ENCODE data around the gene EPYC.
"Not testable (repeated sequence)": the region's sequence is repeated elsewhere in the genome, so short reads cannot be mapped to it uniquely, and the experiment has no call there.

The EPYC gene

DNA sequence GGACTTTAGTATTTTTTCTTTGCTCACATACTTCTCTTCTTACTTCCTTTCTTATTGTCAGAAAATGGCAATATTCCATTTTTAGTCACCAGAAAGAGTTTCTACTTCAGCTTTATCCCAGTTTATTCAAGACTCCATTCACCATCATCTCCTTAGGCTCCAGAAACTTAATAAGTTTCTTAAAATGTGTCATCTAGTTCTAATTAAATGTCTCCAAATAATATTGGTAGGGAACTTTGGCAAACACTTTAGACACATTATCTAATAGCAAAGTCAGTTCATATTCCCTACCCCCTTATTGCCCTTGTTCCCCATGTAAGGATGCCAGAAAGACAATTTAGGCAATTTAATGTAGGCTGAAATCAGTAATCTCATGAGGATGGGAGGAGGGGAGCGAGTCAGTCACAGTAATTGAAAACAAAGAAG, 15.1 kb downstream of the EPYC start:
- Histone ChIP-seq H3K9ac (ENCODE audit: low read depth, low read length) (no peak overlapping the region), H3K4me3 (ENCODE audit: low read length) (no peak overlapping the region), H3K27me3 (ENCODE audit: insufficient read depth, low read length) (peaks cover 19% of the 10 kb centered on the region), H3K4me1 (ENCODE audit: insufficient read depth, low read length) (no peaks in the 10 kb centered on the region), H3K27ac (ENCODE audit: low read depth, low read length) (no peak overlapping the region), H3K36me3 (ENCODE audit: insufficient read depth, low read length) (no peaks in the 10 kb centered on the region), H3K9me3 (ENCODE audit: insufficient read depth, low read depth, low read length) (peaks cover 11% of the 10 kb centered on the region)
- 97% methylated on average over 1 of the region's 1 CpG for WGBS

DNA sequence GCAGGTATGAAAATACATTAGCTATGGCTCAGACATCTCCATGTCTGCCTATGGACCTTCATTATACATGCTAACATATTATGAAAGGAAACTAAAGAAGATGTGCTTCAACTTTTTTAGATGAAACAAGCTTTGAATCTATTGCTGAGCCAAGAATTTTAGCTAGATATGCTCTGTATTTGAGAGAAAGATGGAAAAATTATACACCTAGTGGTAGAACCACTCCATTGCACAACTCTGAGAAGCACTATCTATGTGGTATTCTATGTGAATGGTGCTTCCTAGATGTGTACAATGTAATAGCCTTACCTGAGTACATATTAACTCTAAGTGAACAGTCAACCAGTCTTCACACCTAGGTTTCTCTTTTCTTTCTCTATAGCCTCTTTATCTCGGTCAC, 17.3 kb downstream of the EPYC start:
- no peaks in the 10 kb centered on the region for H3K36me3 ChIP-seq (ENCODE audit: insufficient read depth, low read length)
- H3K9me3 ChIP-seq (ENCODE audit: insufficient read depth, low read depth, low read length): peaks cover 11% of the 10 kb centered on the region
- WGBS: 100% methylated on average over 1 of the region's 1 CpG
- H3K27me3 ChIP-seq (ENCODE audit: insufficient read depth, low read length): peaks cover 33% of the 10 kb centered on the region
- peaks cover 4% of the 10 kb centered on the region; the same call in 1 of the 2 replicates for H3K4me1 ChIP-seq (ENCODE audit: insufficient read depth, low read length)
- no peak overlapping the region for H3K27ac ChIP-seq (ENCODE audit: low read depth, low read length)
- H3K9ac ChIP-seq (ENCODE audit: low read depth, low read length): no peak overlapping the region
- H3K4me3 ChIP-seq (ENCODE audit: low read length): no peak overlapping the region

DNA sequence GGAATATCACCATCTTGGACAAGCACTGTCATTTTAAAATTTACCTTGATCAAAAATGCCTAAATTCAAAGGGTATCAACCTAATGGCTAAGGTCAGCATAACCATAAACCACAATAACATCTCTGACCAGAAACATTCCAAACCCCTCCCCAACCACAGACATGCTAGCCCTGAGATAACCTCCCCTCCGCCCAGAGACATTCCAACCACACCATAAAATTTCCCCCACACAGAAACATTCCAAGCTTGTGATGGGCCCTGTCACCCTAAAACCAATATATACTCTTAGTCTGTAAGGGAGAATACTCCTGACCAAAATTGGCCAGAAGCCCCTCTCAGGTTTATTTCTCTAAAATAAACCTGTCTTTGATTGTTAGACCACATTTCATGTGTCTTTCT, 17.7 kb downstream of the EPYC start:
- Histone ChIP-seq H3K9me3 (ENCODE audit: insufficient read depth, low read depth, low read length) (peaks cover 11% of the 10 kb centered on the region), H3K36me3 (ENCODE audit: insufficient read depth, low read length) (no peaks in the 10 kb centered on the region), H3K4me1 (ENCODE audit: insufficient read depth, low read length) (peaks cover 4% of the 10 kb centered on the region; the same call in 1 of the 2 replicates), H3K27me3 (ENCODE audit: insufficient read depth, low read length) (peaks cover 38% of the 10 kb centered on the region), H3K9ac (ENCODE audit: low read depth, low read length) (no peak overlapping the region), H3K4me3 (ENCODE audit: low read length) (no peak overlapping the region), H3K27ac (ENCODE audit: low read depth, low read length) (no peak overlapping the region)
- WGBS: 97% methylated on average over 1 of the region's 1 CpG

DNA sequence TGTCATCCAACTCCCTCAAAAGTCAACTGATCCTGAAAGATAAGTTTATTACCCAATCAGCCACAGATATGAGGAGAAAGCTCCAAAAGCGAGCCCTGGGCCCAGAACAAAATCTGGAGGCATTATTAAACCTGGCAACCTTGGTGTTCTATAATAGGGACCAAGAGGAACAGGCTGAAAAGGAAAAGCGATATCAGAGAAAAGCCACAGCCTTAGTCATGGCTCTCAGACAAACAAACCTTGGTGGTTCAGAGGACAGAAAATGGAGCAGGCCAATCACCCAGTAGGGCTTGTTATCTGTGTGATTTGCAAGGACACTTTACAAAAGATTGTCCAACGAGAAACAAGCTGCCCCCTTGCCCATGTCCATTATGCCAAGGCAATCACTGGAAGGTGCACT, 19.4 kb downstream of the EPYC start:
- WGBS: 95% methylated on average over 3 of the region's 3 CpGs

DNA sequence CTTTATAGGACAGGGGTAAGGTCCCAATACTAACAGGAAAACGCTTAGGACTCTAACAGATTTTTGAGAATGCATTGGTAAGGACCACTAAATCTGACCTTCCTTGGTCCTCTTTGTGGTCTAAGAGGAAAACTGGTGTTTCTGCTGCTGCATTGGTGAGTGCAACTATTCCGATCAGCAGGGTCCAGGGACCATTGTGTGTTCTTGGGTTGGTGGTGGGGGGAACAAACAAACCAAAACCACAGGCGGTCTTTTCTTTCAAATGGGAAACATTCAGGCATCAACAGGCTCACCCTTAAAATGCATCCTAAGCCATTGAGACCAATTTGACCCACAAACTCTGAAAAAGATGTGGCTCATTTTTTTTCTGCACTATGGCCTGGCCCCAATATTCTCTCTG, 20.7 kb downstream of the EPYC start:
- Histone ChIP-seq H3K36me3 (ENCODE audit: insufficient read depth, low read length) (no peaks in the 10 kb centered on the region), H3K9ac (ENCODE audit: low read depth, low read length) (no peak overlapping the region), H3K9me3 (ENCODE audit: insufficient read depth, low read depth, low read length) (peaks cover 3% of the 10 kb centered on the region; the same call in 1 of the 2 replicates), H3K4me3 (ENCODE audit: low read length) (no peak overlapping the region), H3K4me1 (ENCODE audit: insufficient read depth, low read length) (peaks cover 4% of the 10 kb centered on the region; the same call in 1 of the 2 replicates), H3K27ac (ENCODE audit: low read depth, low read length) (peak overlapping the region; percentile 54; the same call in 1 of the 2 replicates), H3K27me3 (ENCODE audit: insufficient read depth, low read length) (peaks cover 50% of the 10 kb centered on the region)
- WGBS: 18% methylated on average over 3 of the region's 3 CpGs

More for the DNA sequence above, 19.4 kb downstream of the EPYC start:
- not testable (repeated sequence) for H3K36me3 ChIP-seq (ENCODE audit: insufficient read depth, low read length); H3K9me3 ChIP-seq (ENCODE audit: insufficient read depth, low read depth, low read length); H3K4me1 ChIP-seq (ENCODE audit: insufficient read depth, low read length); H3K27ac ChIP-seq (ENCODE audit: low read depth, low read length); H3K4me3 ChIP-seq (ENCODE audit: low read length); H3K9ac ChIP-seq (ENCODE audit: low read depth, low read length)
- peaks cover 50% of the 10 kb centered on the region for H3K27me3 ChIP-seq (ENCODE audit: insufficient read depth, low read length)

DNA sequence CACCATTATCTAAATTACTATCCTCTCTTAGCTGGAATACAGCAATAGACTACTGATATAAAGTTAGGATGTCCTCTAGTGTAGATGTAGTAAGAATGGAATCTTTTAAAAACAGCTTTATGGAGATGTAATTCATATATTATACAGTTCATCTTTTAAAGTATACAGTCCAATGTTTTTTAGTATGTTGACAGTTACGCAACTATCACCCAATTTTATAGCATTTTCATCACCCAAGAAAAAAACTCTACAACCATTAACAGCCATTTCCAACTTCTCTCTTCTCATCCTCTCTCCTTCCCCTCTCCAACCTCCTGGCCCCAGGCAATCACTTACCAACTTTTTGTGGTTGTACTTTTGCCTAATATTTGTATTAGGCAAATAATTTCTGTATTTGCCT, 22.6 kb downstream of the EPYC start:
- WGBS: 100% methylated on average over 1 of the region's 1 CpG
- H3K9ac ChIP-seq (ENCODE audit: low read depth, low read length): no peak overlapping the region
- H3K36me3 ChIP-seq (ENCODE audit: insufficient read depth, low read length): no peaks in the 10 kb centered on the region
- H3K27ac ChIP-seq (ENCODE audit: low read depth, low read length): no peak overlapping the region
- no peak overlapping the region for H3K4me3 ChIP-seq (ENCODE audit: low read length)
- peaks cover 3% of the 10 kb centered on the region; the same call in 1 of the 2 replicates for H3K9me3 ChIP-seq (ENCODE audit: insufficient read depth, low read depth, low read length)
- peaks cover 50% of the 10 kb centered on the region for H3K27me3 ChIP-seq (ENCODE audit: insufficient read depth, low read length)
- H3K4me1 ChIP-seq (ENCODE audit: insufficient read depth, low read length): peaks cover 4% of the 10 kb centered on the region; the same call in 1 of the 2 replicates

DNA sequence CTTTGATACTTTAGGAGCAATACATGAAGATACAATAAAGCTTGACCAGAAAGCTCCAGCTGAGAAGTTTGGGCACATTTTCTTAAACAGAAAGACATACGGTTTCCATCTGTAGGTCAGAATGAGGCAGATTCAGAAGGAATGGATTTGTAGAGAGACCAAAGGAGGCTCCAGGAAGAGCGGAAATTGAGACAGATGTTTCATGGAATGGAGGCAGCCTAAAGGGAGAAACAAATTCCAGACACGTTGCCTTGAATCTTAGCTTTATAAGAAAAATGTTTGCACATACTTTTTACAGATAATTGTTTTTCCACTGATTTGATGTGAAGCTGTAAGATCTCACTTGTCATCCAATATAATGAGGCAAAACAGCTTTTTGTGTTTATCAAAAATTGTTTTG, 24.8 kb downstream of the EPYC start:
- Histone ChIP-seq H3K36me3 (ENCODE audit: insufficient read depth, low read length) (no peaks in the 10 kb centered on the region), H3K27ac (ENCODE audit: low read depth, low read length) (no peak overlapping the region), H3K9me3 (ENCODE audit: insufficient read depth, low read depth, low read length) (no peaks in the 10 kb centered on the region), H3K4me1 (ENCODE audit: insufficient read depth, low read length) (peaks cover 4% of the 10 kb centered on the region; the same call in 1 of the 2 replicates), H3K9ac (ENCODE audit: low read depth, low read length) (no peak overlapping the region), H3K4me3 (ENCODE audit: low read length) (no peak overlapping the region), H3K27me3 (ENCODE audit: insufficient read depth, low read length) (peaks cover 33% of the 10 kb centered on the region)
- WGBS: 95% methylated on average over 2 of the region's 3 CpGs

DNA sequence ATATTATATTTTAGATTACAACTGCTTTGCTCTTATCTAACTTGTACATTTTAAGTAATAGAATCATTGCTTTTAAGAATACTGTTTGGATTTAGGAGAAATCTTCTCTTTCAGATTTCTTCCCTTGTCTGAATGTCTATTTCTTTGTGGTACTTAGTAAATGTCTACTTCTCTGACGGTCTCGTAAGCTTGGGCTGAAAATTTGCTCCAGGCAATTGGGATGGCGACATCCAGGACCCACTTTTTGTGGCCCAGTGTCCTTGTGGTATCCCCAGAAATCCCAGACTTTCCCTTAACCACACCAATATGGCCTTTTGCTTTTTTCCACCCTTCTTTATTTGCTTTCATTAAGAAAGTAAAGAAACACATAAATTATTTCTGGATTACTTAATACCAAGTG, 25.8 kb downstream of the EPYC start:
- peaks cover 4% of the 10 kb centered on the region; the same call in 1 of the 2 replicates for H3K4me1 ChIP-seq (ENCODE audit: insufficient read depth, low read length)
- no peak overlapping the region for H3K4me3 ChIP-seq (ENCODE audit: low read length)
- 93% methylated on average over 3 of the region's 3 CpGs for WGBS
- no peak overlapping the region for H3K9ac ChIP-seq (ENCODE audit: low read depth, low read length)
- no peak overlapping the region for H3K27ac ChIP-seq (ENCODE audit: low read depth, low read length)
- no peaks in the 10 kb centered on the region for H3K36me3 ChIP-seq (ENCODE audit: insufficient read depth, low read length)
- H3K9me3 ChIP-seq (ENCODE audit: insufficient read depth, low read depth, low read length): no peaks in the 10 kb centered on the region
- peaks cover 31% of the 10 kb centered on the region for H3K27me3 ChIP-seq (ENCODE audit: insufficient read depth, low read length)

DNA sequence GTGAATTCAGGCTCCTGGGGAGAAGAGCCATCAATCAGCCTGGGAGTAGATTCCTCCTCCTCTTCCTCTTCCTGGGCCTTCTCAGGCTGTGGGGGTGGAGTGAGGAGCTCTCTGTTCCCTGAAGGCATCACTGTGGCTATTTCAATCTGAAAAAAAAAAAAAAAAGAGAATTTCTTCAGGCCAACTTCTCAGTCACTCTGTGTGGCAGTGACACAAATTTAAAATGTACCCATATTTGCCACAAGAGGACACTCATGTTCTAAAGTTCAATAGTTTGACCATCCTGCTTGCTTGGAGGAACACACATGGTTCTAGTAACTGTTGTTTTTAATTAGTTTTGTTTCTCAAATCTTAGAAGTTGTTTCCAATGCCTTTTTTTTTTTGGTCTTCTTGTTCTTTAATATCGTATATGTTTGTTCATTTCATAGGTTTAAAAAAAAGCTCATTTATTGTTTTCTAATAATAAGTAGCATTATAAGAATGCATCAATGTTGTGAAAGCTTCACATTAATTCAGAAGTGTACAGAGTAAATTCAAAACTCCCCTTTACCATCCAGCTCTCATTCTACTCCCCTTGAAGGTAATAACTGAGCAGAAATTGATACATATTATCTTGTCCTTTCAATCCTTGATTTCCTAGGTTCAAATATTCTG, 26.5 kb downstream of the EPYC start:
- Histone ChIP-seq H3K4me1 (ENCODE audit: insufficient read depth, low read length) (no peaks in the 10 kb centered on the region; the same call in 1 of the 2 replicates), H3K36me3 (ENCODE audit: insufficient read depth, low read length) (no peaks in the 10 kb centered on the region), H3K9ac (ENCODE audit: low read depth, low read length) (no peak overlapping the region), H3K4me3 (ENCODE audit: low read length) (no peak overlapping the region), H3K27ac (ENCODE audit: low read depth, low read length) (no peak overlapping the region), H3K9me3 (ENCODE audit: insufficient read depth, low read depth, low read length) (no peaks in the 10 kb centered on the region), H3K27me3 (ENCODE audit: insufficient read depth, low read length) (peaks cover 24% of the 10 kb centered on the region)
- no CpG with 5 or more reads among the region's 1 CpG for WGBS

DNA sequence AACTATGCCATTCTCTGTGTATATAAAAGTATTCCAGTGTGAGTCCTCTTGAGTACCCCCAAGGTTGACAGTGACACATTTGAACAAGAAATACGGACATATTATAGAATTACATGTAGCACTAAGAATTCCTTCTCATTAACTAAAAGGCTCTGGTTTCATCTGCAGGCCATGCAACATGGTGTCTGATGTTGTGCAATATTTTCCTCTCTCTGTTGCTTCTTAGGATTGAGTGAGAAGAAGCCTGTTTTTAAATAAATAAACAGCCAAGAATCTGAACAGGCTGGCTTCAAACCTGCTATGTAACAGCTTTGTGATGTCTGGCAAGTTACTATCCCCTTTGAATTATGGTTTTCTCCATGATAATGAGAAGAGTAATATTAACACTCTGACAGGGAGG, 27.5 kb downstream of the EPYC start:
- Histone ChIP-seq H3K9ac (ENCODE audit: low read depth, low read length) (no peak overlapping the region), H3K36me3 (ENCODE audit: insufficient read depth, low read length) (no peaks in the 10 kb centered on the region), H3K4me1 (ENCODE audit: insufficient read depth, low read length) (no peaks in the 10 kb centered on the region), H3K27me3 (ENCODE audit: insufficient read depth, low read length) (peaks cover 14% of the 10 kb centered on the region), H3K9me3 (ENCODE audit: insufficient read depth, low read depth, low read length) (no peaks in the 10 kb centered on the region), H3K27ac (ENCODE audit: low read depth, low read length) (no peak overlapping the region), H3K4me3 (ENCODE audit: low read length) (no peak overlapping the region)
- 100% methylated on average over 1 of the region's 1 CpG for WGBS

DNA sequence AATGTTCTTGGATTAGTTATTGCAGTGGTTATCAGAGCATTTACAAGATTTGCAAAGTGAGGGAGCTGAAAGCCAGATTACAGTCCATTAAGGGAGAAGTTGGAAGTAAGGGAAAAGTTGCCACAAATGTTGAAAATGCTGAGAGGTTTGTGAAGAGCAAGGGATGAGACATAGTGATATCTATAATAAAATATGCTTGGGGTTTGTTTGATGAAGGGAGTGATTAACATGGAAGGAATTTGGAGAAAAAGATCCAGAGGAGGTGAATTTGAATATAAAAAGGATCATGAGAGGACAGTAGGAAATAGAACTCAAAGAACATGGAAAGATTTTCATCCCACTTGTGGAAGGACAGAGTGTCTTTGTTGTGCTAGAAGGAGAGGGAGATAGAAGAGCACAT, 30.5 kb downstream of the EPYC start:
- Histone ChIP-seq H3K27ac (ENCODE audit: low read depth, low read length) (no peak overlapping the region), H3K27me3 (ENCODE audit: insufficient read depth, low read length) (no peaks in the 10 kb centered on the region), H3K4me3 (ENCODE audit: low read length) (no peak overlapping the region), H3K4me1 (ENCODE audit: insufficient read depth, low read length) (no peaks in the 10 kb centered on the region), H3K9me3 (ENCODE audit: insufficient read depth, low read depth, low read length) (no peaks in the 10 kb centered on the region), H3K36me3 (ENCODE audit: insufficient read depth, low read length) (no peaks in the 10 kb centered on the region), H3K9ac (ENCODE audit: low read depth, low read length) (no peak overlapping the region)

DNA sequence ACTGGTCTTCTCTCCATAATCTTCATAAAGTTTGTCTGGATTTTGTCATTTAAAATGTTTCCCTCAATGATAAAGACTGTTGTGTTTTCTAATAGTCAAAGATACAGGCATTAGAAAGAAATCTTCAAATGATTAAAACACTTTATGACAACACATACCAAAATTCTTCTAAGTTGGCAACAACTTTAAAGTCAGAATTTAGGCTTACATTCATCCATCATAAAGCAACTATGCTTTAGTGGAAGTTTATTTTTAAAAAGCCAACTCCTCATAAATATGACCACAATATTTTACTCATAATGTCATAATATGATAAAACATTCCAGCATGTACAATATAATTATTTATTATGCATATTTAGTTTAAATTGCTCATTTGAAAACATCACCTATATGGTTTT, 32.5 kb downstream of the EPYC start:
- Histone ChIP-seq H3K9me3 (ENCODE audit: insufficient read depth, low read depth, low read length) (no peaks in the 10 kb centered on the region), H3K36me3 (ENCODE audit: insufficient read depth, low read length) (no peaks in the 10 kb centered on the region), H3K27ac (ENCODE audit: low read depth, low read length) (no peak overlapping the region), H3K4me3 (ENCODE audit: low read length) (no peak overlapping the region), H3K4me1 (ENCODE audit: insufficient read depth, low read length) (no peaks in the 10 kb centered on the region), H3K9ac (ENCODE audit: low read depth, low read length) (no peak overlapping the region), H3K27me3 (ENCODE audit: insufficient read depth, low read length) (no peaks in the 10 kb centered on the region)

Measured in HUES64 (cell line).